Keratinocyte (primary cell): ENCODE measurements around the gene OPTN. TPM values are rescaled to one million over a fixed set of nuclear protein-coding genes. Genes with fewer than 3 reads are reported as not detected.

Experiments
- DNase-seq: peaks from one replicate; pipeline ENCODE4 v3.0.0-alpha.2; 2011; ENCODE audit warnings: low read depth, missing footprints, low spot score
- FAIRE-seq: peaks from 2 replicates; lab custom pipeline; 2011; peaks lifted over from hg19 to GRCh38; lab: Jason Lieb, UNC
- H2AFZ ChIP-seq: 2 replicates; pipeline ENCODE4 v1.6.0; 2012; ENCODE audit warnings: low read length, control low read depth, inconsistent platforms; ENCODE audit not compliant: control insufficient read depth
- H3K27ac ChIP-seq: 2 replicates; pipeline ENCODE4 v1.5.1; 2011; ENCODE audit warnings: low read length; ENCODE audit not compliant: control insufficient read depth, insufficient read depth
- H3K27me3 ChIP-seq: 3 replicates; pipeline ENCODE4 v1.6.0; 2011; ENCODE audit warnings: low read length; ENCODE audit not compliant: control insufficient read depth, insufficient read depth; ENCODE audit errors: extremely low read depth
- H3K36me3 ChIP-seq, 2 experiments: 2 replicates in 1 of 2; 3 replicates in 1 of 2; pipeline ENCODE4 v1.5.1; 2011; ENCODE audit warnings: low read length in 2 of 2, mild to moderate bottlenecking in 1 of 2; ENCODE audit not compliant: control insufficient read depth in 2 of 2, insufficient read depth in 2 of 2; ENCODE audit errors: extremely low read depth in 1 of 2
- H3K4me1 ChIP-seq: 3 replicates; pipeline ENCODE4 v1.5.1; 2011; ENCODE audit warnings: low read length; ENCODE audit not compliant: control insufficient read depth, insufficient read depth; ENCODE audit errors: extremely low read depth
- H3K4me2 ChIP-seq: 3 replicates; pipeline ENCODE4 v1.6.0; 2011; ENCODE audit warnings: low read depth, low read length; ENCODE audit not compliant: control insufficient read depth, insufficient read depth; ENCODE audit errors: extremely low read depth
- H3K4me3 ChIP-seq, 3 experiments: fragments of 200-600 bp in 1 of 3; sonication (generic) in 1 of 3; 2 replicates in 2 of 3; 3 replicates in 1 of 3; pipeline ENCODE4 v1.5.1; 2011 to 2016; ENCODE audit warnings: low read length in 3 of 3, mild to moderate bottlenecking in 3 of 3, control low read depth in 2 of 3, inconsistent platforms in 1 of 3, low read depth in 1 of 3, mixed read lengths in 1 of 3, mixed run types in 1 of 3, moderate library complexity in 1 of 3; ENCODE audit not compliant: control insufficient read depth in 2 of 3, insufficient read depth in 2 of 3; ENCODE audit errors: extremely low read depth in 1 of 3
- H3K79me2 ChIP-seq: 2 replicates; pipeline ENCODE4 v1.6.0; 2012; ENCODE audit warnings: low read length; ENCODE audit not compliant: control insufficient read depth, insufficient read depth
- H3K9ac ChIP-seq: 3 replicates; pipeline ENCODE4 v1.6.0; 2011; ENCODE audit warnings: low read length; ENCODE audit not compliant: control insufficient read depth, insufficient read depth; ENCODE audit errors: extremely low read depth
- H3K9me1 ChIP-seq: 3 replicates; pipeline ENCODE4 v1.6.0; 2011; ENCODE audit warnings: low read length; ENCODE audit not compliant: control insufficient read depth, insufficient read depth; ENCODE audit errors: extremely low read depth
- H3K9me3 ChIP-seq: 2 replicates; pipeline ENCODE4 v1.5.1; 2012; ENCODE audit warnings: low read depth, low read length; ENCODE audit not compliant: control insufficient read depth
- H4K20me1 ChIP-seq: 3 replicates; pipeline ENCODE4 v1.6.0; 2011; ENCODE audit warnings: low read length; ENCODE audit not compliant: control insufficient read depth, insufficient read depth; ENCODE audit errors: extremely low read depth
- CTCF ChIP-seq, 3 experiments: IDR thresholded peaks in 1 of 3; conservative IDR thresholded peaks in 1 of 3; optimal IDR thresholded peaks in 1 of 3; 2 replicates in 2 of 3; 3 replicates in 1 of 3; pipeline versions ENCODE3 to v1.5.1; 2011; ENCODE audit warnings: low read length in 3 of 3, mild to moderate bottlenecking in 3 of 3, moderate library complexity in 2 of 3, control low read depth in 1 of 3, inconsistent platforms in 1 of 3; ENCODE audit not compliant: insufficient read depth in 2 of 3; ENCODE audit errors: extremely low read depth in 1 of 3
- EZH2 ChIP-seq: IDR thresholded peaks from one replicate; pipeline ENCODE4 v1.6.1; 2012; ENCODE audit warnings: inconsistent platforms, mild to moderate bottlenecking, low read length, moderate library complexity
- dilution Hi-C: fragments of 300-500 bp; cut with MboI; formaldehyde crosslinking; loops from one replicate; pipeline ENCODE4 v1.7.0; 2020; ENCODE audit warnings: low sequenced_read_pairs; ENCODE audit not compliant: extremely low pct_ligation_motif_present
- polyA plus RNA-seq, 5 experiments: library from polyadenylated mRNA; depleted of rRNA in 3 of 5; stranded (reverse) in 3 of 5; stranded (forward) in 1 of 5; unstranded in 1 of 5; fragments of >200 nt; gene quantifications; 1 replicate in 1 of 5; 2 replicates in 3 of 5; 3 replicates in 1 of 5; pipeline versions ENCODE4 v1.2.1 to v1.2.3, GENCODE V29; 2011 to 2012; ENCODE audit warnings: missing spikeins in 2 of 5, low read depth in 1 of 5, low replicate concordance in 1 of 5

Gene OPTN
- polyA plus RNA-seq, 1 donor (not counting 4 experiments of a cell fraction or from before 2014, with no cell fraction given) = 71.9 TPM

- dilution Hi-C loops = no loop called here
- H3K9me1 ChIP-seq = no peaks in the 10 kb centered on the region
- H3K79me2 ChIP-seq = peaks cover under 1% of the 10 kb centered on the region
- DNase-seq (no peak), FAIRE-seq (no peak)
- no peaks in the 10 kb centered on the region for H3K9me3 ChIP-seq
- H3K4me3 ChIP-seq = no peak overlapping the region
- TF ChIP-seq EZH2 = no peak
- no peak for TF ChIP-seq CTCF (optimal IDR thresholded peaks at IDR 0.05 in 1 of 3, IDR thresholded peaks at IDR 0.05 in 1 of 3, conservative IDR thresholded peaks at IDR 0.05 in 1 of 3; ENCODE audit: extremely low read depth in 1 of 3, insufficient read depth in 2 of 3, low read length in 3 of 3)
- no peaks in the 10 kb centered on the region for H4K20me1 ChIP-seq
- no peaks in the 10 kb centered on the region for H3K4me1 ChIP-seq
- no peaks in the 10 kb centered on the region for H3K36me3 ChIP-seq
- no peaks in the 10 kb centered on the region for H3K27me3 ChIP-seq
- no peak overlapping the region for H3K4me2 ChIP-seq
- H2AFZ ChIP-seq = no peak overlapping the region
- no peak overlapping the region for H3K27ac ChIP-seq
- no peak overlapping the region for H3K9ac ChIP-seq
Observed at GRCh38 chr10:13095094-13095493, 4.9 kb upstream of the OPTN start.

- no peak overlapping the region for H2AFZ ChIP-seq
- no peak for FAIRE-seq
Observed at GRCh38 chr10:13095929-13096328, 4.0 kb upstream of the OPTN start.

More at GRCh38 chr10:13095929-13096328, 4.0 kb upstream of the OPTN start:
- Histone ChIP-seq H3K4me3 (no peak overlapping the region), H3K9me3 (no peaks in the 10 kb centered on the region), H4K20me1 (no peaks in the 10 kb centered on the region), H3K36me3 (no peaks in the 10 kb centered on the region), H3K9ac (no peak overlapping the region), H3K27ac (no peak overlapping the region), H3K4me1 (no peaks in the 10 kb centered on the region), H3K27me3 (no peaks in the 10 kb centered on the region), H3K9me1 (no peaks in the 10 kb centered on the region), H3K79me2 (peaks cover 9% of the 10 kb centered on the region), H3K4me2 (no peak overlapping the region)
- no peak for TF ChIP-seq CTCF (optimal IDR thresholded peaks at IDR 0.05 in 1 of 3, IDR thresholded peaks at IDR 0.05 in 1 of 3, conservative IDR thresholded peaks at IDR 0.05 in 1 of 3; ENCODE audit: extremely low read depth in 1 of 3, insufficient read depth in 2 of 3, low read length in 3 of 3)
- no peak for TF ChIP-seq EZH2
- no peak for DNase-seq
- dilution Hi-C loops = no loop called here
